GM13976 (cell line): Measurements from ENCODE around the gene HTR4.

Experiments
- DNase-seq: peaks from one replicate; pipeline ENCODE4 v3.0.0; 2012; ENCODE audit warnings: low spot score
- CTCF ChIP-seq: IDR thresholded peaks from 2 replicates; pipeline ENCODE4 v1.5.1; 2012; ENCODE audit warnings: borderline replicate concordance, mild to moderate bottlenecking; ENCODE audit not compliant: insufficient read depth; ENCODE audit errors: extremely low read depth, missing control alignments, control extremely low read depth
- in situ Hi-C: fragments of 300-500 bp; cut with MboI; formaldehyde crosslinking; loops from one replicate; pipeline ENCODE4 v1.12.0; 2022; ENCODE audit warnings: low sequenced_read_pairs, mixed read lengths, inconsistent platforms; ENCODE audit not compliant: unreplicated experiment

The HTR4 gene

GRCh38 chr5:148619484-148619883, 34.8 kb downstream of the HTR4 start:
- DNase-seq = no peak
- in situ Hi-C loops = no loop called here
- TF ChIP-seq CTCF = no peak

- in situ Hi-C loops = no loop called here
- no peak for DNase-seq
- TF ChIP-seq CTCF = no peak
These were observed 38.6 kb downstream of the HTR4 start for GRCh38 chr5:148615644-148616275.

GRCh38 chr5:148607406-148607805, 46.9 kb downstream of the HTR4 start:
- DNase-seq = no peak
- in situ Hi-C loops = no loop called here
- TF ChIP-seq CTCF = no peak

- in situ Hi-C loops = no loop called here
- no peak for TF ChIP-seq CTCF
- no peak for DNase-seq
These were observed 48.0 kb downstream of the HTR4 start for GRCh38 chr5:148606296-148606695.

GRCh38 chr5:148599187-148599586, 55.1 kb downstream of the HTR4 start:
- DNase-seq = no peak
- no peak for TF ChIP-seq CTCF
- in situ Hi-C loops = no loop called here

GRCh38 chr5:148595697-148596096, 58.6 kb downstream of the HTR4 start:
- no peak for TF ChIP-seq CTCF
- DNase-seq = no peak
- in situ Hi-C loops = no loop called here
